ENCODE measurements around the gene LITAF.
"Not testable (repeated sequence)": the region's sequence is repeated elsewhere in the genome, so short reads cannot be mapped to it uniquely, and the experiment has no call there.

LITAF gene

DNA sequence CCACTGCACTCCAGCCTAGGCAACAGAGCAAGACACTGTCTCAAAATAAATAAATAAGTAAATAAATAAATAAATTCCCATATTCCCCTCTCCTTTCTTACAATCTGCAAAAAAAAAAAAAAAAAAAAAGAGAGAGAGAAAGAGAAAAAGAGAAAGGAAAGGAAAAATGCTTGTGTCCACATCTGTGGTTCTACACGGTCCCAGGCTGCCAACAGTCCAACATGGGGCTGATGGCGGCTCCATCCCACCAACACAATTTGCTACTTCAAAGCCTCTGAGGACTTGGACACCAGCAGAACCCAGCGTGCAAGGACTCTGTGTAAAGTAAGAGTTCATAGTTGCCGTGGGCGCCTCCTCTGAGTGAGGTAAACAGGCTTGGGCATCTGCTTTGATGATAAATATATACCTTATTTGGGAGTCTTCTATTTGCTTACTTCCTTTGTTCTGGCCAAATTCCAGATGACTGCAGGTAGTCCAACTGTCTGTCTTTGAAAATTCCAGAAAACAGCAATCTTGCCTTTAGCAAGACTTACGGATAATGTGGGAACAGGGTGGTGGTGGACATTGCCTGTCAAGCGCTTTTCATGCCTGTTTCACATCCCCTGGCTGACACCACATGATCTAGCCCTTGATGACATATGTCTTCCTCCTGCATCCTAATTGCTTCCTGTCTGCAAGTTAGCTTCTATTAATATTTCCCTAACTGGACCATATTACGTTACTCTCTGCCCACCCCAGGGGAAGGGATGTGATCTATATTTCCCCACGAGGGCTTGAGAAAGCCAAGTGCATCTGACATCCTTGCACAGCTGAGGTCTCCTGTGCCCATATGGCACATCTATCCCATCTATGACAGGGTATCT is 10.1 kb downstream of the LITAF start:
- no peak for DNase-seq (ENCODE audit: low read depth in 1 of 2, low spot score in 1 of 2)

DNA sequence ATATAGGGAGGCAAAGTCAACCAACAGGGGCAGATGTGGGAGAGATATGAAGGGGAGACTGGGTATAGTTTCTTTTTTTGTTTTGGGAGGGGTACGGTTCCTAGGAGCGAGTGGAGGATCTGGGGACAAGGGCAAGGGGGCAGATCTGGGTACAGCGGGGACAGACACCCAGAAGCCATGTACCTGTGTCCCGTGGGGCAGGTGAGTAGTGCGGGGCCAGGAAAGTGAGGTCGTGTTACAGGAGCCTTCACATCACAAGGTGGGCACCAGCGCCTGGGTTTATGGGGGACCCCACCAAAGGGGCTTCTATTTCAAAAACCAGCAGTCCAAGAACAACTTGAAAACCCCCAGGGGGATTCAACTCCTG is 11.5 kb downstream of the LITAF start:
- no peak for DNase-seq (ENCODE audit: low read depth in 1 of 2, low spot score in 1 of 2)

DNA sequence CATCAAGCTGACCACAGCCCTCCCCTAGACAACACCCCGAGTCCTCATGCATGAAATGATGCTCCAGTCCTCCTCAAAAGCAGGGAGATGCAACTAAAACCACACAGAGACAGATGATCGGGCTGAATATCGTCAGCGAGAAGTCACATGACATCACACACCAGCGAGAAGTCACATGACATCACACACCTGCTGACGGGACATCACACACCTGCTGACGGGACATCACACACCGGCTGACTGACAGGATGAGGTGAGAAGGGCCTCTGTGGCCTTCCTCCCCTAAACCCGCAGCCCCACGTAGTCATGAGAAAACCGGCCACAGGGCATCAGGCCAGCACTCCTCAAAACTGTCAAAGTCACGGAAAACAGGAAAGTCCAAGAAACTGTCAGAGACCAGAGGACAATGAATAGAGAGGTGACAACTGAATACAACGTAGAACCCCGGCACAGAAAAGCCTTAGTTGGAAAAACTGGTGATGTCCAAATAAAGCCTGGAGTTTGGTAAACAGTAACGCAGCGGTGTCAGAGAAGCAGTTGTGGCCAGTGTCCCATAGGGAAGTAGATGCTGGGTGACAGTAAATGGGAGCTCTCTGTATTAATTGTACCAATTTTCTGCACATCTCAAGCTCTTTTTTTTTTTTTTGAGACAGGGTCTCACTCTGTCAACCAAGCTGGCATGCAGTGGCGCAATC is 14.3 kb downstream of the LITAF start:
- DNase-seq (ENCODE audit: low read depth in 1 of 2, low spot score in 1 of 2), result no peak

DNA sequence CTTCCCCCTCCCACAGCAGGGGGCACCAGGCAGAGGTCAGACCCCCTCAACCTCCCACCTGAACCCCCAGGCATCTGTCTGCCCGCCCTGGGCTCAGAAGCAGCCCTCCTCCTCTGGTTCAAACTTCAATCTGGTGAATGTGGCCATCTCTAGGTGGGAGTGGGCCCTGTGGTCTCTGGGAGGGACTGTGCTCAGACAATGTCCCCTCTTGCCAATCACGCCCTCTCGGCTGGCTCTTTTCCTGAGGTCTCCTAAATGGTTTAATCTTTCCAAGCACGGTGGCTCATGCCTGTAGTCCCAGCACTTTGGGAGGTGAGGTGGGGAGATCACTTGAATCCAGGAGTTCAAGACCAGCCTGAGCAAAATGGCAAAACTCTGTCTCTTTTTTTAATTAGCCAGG is 15.2 kb downstream of the LITAF start:
- no peak for DNase-seq (ENCODE audit: low read depth in 1 of 2, low spot score in 1 of 2)

DNA sequence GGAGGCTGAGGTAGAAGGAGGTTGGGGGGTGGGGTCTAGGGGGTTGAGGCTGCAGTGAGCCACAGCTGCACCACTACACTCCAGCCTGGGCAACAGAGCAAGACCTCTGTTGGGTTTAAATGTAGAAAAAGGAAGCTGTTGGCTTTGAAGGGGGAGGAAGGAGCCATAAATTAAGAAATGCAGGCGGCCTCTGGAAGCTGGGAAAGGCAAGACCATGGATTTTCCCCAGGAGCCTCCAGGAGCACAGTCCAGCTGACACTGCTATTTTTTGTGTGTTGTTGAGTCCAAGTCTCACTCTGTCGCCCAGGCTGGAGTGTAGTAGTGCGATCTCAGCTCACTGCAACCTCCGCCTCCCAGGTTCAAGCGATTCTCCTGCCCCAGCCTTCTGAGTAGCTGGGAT is 15.9 kb downstream of the LITAF start:
- no peak for DNase-seq (ENCODE audit: low read depth in 1 of 2, low spot score in 1 of 2)

DNA sequence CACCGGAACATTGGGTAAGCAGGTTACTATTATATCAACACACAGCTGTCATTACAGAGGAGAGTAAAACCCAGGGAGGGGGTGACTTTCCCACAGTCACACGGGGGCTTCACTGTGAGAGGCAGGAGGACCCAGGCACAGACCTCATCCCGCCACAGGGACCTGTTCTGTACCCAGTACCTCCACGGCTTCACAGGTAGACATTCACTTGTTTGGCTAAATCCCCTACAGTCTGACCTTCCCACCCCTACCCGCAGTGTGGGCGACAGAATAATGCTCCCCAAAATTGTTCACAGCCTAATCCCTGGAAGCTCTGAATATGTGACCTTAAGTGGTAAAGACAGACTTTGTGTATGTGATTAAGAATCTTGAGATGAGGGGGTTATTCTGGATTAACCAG is 16.5 kb downstream of the LITAF start:
- no peak for DNase-seq (ENCODE audit: low read depth in 1 of 2, low spot score in 1 of 2)

DNA sequence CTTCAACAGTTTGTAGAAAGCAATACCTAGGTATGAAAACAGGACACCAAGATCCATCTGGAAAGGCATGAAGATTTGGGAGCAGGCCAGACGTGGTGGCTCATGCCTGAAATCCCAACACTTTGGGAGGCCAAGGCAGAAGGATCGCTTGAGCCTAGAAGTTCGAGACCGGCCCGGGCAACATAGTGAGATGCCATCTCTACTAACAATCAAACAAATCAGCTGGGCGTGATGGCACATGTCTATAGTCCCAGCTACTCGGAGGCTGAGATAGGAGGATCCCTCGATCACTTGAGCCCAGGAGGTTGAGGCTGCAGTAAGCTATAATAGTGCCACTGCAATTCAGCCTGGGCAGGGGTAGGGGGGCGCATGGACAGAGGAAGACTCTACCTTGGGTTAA is 20.3 kb downstream of the LITAF start:
- DNase-seq (ENCODE audit: low read depth in 1 of 2, low spot score in 1 of 2), result no peak

DNA sequence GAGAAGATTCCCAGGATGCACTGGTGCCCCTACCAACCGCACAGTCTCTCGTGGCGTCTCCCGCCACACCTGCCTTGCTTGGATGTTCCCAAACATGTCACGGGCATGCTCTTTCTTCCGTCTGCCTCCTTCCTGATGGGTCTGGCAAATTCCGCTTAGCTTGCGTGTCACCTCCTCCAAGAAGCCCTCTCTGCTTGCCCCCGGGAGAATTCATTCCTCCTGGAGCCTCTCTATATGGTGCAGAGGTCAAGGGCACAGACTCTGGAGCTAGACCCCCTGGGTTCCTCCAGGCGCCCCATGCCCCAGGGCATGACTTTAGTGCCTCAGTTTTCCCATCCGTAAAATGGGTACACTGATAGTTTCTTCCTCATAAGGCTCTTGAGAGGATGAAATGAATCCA is 21.1 kb downstream of the LITAF start:
- DNase-seq (ENCODE audit: low read depth in 1 of 2, low spot score in 1 of 2), result no peak

DNA sequence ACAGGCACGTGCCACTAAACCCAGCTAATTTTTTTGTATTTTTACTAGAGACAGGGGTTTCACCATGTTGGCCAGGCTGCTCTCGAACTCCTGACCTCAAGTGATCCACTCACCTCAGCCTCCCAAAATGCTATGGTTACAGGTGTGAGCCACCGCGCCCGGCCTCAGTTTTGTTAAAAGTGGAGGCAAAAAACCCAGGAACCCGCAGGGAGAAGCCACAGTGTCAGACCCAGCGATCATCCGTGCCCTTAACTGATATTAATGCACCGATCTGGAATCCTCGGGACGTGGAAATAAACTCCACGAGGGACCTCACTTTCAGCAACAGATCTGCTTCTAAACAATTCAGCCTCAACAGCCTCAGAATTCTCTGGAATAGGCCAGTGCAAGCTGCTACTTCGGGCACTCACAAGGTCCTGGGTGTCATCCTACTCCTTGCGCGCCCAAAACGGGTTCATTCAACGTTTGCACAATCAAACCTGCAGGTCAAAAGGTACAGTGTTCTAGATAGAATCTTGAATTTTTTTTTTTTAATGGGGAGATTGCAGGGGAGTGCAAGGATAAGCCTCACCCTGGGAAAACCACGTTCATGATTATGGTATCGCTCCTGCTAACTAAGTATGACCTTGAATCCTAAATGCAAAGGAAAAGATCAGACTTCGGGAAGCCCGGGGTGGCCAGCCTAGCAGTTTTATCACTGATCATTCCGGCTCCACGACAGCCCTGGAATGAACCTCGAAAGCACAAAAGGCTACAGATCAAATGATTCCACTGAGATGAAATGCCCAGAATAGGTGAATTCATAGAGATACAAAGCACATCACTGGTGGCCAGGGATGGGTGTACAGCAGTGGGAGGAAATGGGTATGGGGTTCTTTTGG is 22.4 kb downstream of the LITAF start:
- no peak for DNase-seq (ENCODE audit: low read depth in 1 of 2, low spot score in 1 of 2)

DNA sequence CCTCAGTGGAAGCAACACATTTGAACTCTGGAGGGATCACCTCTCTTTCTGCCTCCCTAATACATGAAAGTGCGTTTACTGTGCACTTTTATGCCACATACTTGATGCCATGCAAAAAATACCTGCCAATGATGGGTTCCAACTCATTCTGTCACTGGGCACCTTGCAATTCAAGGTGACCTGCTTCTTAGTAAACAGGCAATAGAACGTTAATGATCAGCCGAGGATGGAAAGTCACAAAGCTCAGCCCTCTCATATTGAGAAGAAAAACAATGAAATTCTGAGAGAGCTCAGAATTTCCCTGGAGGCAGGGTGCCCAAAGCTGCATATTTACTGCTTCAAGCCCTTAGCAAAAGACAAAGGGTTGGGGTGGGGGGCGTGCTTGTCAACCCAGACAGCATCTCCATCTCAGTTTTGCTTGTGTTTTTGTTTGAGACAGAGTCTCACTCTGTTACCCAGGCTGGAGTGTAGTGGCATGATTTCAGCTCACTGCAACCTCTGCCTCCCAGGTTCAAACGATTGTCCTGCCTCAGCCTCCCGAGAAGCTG is 23.2 kb downstream of the LITAF start:
- DNase-seq (ENCODE audit: low read depth in 1 of 2, low spot score in 1 of 2), result no peak

DNA sequence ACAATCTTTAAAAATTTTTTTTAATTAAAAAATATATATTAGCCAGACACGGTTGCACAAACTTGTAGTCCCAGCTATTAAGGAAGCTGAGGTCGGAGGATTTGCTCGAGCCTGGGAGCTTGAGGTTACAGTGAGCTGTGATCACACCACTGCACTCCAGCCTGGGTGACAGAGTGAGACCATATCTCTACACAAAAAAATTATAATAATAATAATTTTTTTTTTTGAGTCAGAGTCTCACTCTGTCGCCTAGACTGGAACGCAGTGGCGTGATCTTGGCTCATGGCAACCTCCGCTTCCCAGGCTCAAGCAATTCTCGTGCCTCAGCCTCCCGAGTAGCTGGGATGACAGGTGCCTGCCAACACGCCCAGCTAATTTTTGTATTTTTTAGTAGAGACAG is 23.8 kb downstream of the LITAF start:
- DNase-seq (ENCODE audit: low read depth in 1 of 2, low spot score in 1 of 2), result no peak

DNA sequence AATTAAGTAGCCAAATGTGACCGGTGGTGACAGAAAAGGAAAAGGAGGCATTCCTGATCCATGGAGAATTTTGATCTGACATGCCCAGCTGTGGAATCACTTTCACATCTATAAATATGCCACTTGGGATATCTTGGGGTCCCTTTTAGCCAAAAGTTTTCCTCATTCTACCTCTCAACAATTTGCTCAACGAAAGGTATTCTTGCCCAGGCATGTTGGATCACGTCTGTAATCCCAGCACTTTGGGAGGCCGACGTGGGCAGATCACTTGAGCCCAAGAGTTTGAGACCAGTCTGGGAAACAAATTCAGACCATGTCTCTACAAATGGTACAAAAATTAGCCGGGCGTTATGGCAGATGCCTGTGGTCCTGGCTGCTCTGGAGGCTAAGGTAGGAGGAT is 24.3 kb downstream of the LITAF start:
- DNase-seq (ENCODE audit: low read depth in 1 of 2, low spot score in 1 of 2), result no peak

DNA sequence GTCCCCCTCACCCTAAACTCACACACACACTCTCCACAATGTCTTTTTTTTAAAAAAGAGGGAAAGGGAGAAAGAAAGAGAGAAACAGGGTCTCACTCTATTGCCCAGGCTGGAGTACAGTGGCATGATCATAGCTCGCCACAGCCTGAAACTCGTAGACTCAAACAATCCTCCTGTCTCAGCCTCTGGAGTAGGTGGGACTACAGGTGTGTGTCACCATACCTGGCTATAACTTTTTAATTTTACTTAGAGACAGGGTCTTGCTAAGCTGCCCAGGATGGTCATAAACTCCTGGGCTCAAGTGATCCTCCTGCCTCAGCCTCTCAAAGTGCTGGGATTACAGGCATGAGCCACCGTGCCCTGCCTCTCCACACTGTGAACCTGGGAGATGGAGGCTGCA is 24.9 kb downstream of the LITAF start:
- no peak for DNase-seq (ENCODE audit: low read depth in 1 of 2, low spot score in 1 of 2)

DNA sequence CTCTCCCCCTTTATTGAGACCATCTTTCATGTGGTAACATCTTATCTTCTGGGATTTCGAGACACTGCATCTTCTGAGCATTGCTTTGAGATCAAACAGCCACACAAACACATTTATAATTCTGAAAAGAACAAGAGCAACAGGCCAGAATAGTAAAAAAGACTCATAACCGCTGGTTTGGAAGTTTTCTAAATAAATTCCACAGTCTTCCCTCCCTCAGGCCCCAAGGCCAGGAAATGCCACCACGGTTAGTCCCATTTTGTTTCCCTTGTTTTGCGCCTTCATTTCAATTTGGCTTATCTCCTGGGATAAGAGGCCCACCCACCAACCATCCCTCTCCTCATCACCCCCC is 25.3 kb downstream of the LITAF start:
- DNase-seq (ENCODE audit: low read depth in 1 of 2, low spot score in 1 of 2), result no peak

DNA sequence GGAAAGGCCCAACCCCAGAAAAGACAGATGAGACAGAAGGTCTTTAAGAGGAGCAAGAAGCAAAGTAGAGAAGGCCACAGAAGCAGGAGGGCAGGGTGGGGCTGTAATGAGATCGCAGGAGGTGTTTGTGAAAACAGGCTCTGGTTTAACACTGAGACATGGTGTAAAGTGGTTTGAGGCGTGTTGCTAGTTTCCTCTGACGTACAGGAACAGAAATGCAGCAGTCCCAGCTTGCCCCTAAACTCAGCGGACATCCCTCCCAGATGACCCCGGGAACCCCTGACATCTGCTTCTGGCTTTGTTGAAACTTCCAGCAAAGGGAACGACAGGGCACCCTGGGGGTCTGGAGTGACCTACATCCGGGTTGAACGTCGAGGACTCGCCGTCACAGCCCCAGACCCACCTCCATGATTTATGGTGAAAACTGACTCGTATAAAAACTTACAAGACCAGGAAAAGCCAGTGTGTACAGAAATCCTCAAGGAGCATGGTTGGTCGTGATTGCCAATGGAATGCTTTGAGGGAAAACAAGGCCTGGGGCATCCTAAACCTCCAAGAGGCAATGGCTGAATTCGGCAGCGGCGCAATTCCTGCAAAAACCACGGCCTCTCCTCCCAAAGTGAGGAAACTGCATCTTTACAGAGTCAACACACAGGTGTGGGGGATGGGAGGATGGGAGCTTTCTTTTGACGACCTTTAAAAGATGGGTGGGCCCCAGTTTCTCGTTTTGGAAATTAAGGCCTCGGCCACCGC is 25.8 kb downstream of the LITAF start:
- peak in 1 of 2 donors; percentile 45 for DNase-seq (ENCODE audit: low read depth in 1 of 2, low spot score in 1 of 2)

DNA sequence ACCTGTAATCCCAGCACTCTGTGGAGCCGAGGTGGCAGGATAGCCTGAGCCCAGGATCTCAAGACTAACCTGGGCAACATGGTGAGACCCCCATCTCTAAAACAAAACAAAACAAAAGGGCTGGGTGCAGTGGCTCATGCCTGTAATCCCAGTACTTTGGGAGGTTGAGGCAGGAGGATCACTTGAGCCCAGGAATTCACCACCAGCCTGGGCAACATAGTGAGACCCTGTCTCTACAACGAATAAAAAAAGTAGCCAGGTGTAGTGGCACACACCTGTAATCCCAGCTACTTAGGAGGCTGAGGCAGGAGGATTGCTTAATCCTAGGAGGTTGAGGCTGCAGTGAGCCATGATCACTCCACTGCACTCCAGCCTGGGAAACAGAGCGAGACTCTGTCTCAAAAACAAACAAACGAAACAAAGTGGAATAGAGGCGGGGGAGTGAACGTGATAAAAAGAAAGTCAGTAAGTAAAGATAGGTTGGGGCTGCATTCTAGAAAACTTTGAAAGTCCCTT is 28.4 kb downstream of the LITAF start:
- DNase-seq (ENCODE audit: low read depth in 1 of 2, low spot score in 1 of 2), result not testable (repeated sequence)

DNA sequence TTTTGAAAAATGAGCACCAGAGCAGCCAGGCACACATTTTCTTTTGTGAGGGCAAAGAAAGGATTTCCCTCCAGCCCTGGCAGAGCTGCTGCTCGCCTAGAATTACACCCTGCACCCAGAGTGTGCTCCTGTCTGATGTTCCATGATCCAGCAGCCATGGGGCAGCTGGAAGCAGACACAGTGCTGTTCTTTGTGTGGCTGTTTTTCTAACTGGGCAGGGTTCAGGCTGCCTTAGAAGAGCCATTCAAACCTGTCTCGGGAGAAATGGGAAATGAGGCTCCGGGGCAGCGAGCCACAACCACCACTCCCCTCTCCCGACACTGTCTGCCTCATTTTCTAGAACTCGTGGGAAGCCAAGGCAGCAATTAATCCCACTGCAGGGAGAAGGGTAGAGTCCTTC is 28.9 kb downstream of the LITAF start:
- DNase-seq (ENCODE audit: low read depth in 1 of 2, low spot score in 1 of 2), result no peak

DNA sequence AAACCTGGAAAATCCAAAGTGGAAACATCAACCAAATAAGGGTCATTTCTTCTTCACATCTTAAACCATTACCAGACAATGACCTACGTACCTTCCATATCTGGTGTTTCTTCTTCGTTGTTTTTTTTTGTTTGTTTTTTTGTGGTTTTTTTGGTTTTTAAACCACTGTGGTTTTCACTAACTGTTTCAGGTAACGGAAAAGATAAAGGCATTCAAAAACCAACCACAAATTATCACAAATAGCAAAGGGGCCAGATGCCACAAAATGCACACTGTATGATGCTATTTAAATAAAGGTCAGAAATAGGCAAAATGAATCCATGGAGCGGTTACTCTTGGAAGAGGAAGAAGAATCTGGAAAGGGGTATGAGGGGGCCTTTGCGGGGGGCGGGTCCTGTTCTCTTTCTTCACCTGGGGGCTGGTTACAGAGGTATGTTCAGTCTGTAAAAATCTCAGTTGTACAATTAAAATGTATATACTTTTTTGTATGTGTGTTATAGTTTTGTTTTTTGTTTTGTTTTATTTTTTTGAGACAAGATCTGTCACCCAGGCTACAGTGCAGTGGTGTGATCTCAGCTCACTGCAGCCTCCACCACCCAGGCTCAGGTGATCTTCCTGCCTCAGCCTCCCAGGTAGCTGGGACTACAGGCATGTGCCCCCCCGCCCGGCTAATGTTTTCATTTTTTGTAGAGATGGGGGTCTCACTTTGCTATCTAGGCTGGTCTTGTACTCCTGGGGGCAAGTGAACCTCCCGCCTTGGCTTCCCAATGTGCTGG is 29.6 kb downstream of the LITAF start:
- DNase-seq (ENCODE audit: low read depth in 1 of 2, low spot score in 1 of 2), result no peak

DNA sequence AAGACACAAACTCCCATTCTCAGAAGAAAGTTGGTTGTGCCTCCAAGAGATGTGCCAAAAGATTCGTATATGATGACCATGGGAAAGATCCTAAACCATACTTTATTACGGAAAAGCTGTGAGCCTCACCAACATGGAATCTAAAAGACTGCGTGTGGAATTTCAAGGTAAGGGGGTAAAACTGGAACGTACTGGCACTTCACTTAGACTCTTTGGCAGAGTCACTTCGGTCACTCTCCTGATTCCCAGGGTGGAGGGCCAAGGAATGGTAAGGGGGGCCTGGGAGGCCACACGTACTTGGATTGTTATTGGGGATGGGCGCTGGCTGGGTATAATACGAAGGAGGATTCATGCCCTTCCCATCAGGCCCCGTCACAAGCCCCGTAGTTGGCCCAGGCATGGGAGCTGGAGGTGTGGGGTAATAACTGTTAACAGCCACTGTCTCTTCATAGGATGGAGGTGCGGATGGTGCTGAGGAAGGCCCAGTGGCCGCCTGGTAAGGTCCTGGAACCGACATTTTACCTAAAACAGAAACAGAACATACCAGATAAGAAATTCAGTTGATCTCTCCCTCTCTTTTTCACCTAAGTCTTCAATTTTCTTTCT is 30.4 kb downstream of the LITAF start:
- DNase-seq (ENCODE audit: low read depth in 1 of 2, low spot score in 1 of 2), result no peak

DNA sequence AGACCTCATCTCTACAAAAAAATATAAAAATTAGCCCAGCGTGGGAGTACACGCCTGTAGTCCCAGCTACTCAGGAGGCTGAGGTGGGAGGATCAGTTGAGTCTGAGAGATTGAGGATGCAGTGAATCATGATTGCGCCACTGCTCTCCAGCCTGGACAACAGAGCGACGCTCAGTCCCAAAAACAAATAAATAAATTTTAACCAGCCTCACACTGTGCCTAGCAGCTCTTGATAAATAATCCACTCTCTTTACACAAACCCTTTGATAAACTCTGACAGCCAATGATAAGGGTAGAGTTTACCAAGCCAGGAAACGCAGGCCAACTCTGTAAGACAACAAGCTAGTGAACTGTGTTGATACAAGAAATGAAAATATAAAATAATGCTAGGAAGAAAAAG is 32.7 kb downstream of the LITAF start:
- no peak for DNase-seq (ENCODE audit: low read depth in 1 of 2, low spot score in 1 of 2)
